Mucosa of gallbladder (tissue), 1 donor: Measurements from ENCODE around the gene PTPRG. TPM values are rescaled to one million over a fixed set of nuclear protein-coding genes. Genes with fewer than 3 reads are reported as not detected.
"Not testable (repeated sequence)": the region's sequence is repeated elsewhere in the genome, so short reads cannot be mapped to it uniquely, and the experiment has no call there.

Source experiments
- DNase-seq: peaks from one replicate; pipeline ENCODE4 v3.0.0-alpha.2; 2020; ENCODE audit warnings: low spot score
- total RNA-seq: library from RNA; stranded (reverse); gene quantifications from one replicate; pipeline ENCODE4 v1.2.1, GENCODE V29; 2021
- donor health status: DM: no; HTN: no; CAD: no.

PTPRG gene
- total RNA-seq, 1 donor from 2014 or later, result 38.1 TPM

GRCh38 chr3:62007036-62007435 is 445.7 kb downstream of the PTPRG start:
- DNase-seq, result no peak

- no peak for DNase-seq
Observed at GRCh38 chr3:62010989-62011388, 449.6 kb downstream of the PTPRG start.

GRCh38 chr3:62011666-62012065 is 450.3 kb downstream of the PTPRG start:
- DNase-seq, result no peak

GRCh38 chr3:62013951-62014350 is 452.6 kb downstream of the PTPRG start:
- DNase-seq, result no peak

DNA sequence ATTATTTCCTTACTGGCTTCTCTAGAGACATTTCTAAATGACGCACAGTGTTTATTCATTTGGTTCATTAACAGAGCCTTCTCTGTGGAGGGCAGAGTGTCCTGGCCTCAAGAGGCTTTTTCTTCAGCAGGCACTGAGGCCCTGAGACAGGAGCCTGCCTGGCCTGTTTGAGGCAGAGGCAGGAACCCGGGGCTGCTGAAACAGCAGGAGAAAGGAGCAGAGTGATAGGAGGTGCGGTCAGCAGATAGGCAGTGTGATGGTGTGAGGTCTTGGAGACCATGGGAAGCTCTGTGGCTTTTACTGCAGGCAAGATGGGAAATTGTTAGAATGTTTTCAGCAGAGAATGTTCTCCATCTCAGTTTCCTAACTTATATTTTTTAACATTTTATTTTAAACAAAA is 453.7 kb downstream of the PTPRG start:
- DNase-seq, result no peak

GRCh38 chr3:62019906-62020305 is 458.5 kb downstream of the PTPRG start:
- DNase-seq, result no peak

DNA sequence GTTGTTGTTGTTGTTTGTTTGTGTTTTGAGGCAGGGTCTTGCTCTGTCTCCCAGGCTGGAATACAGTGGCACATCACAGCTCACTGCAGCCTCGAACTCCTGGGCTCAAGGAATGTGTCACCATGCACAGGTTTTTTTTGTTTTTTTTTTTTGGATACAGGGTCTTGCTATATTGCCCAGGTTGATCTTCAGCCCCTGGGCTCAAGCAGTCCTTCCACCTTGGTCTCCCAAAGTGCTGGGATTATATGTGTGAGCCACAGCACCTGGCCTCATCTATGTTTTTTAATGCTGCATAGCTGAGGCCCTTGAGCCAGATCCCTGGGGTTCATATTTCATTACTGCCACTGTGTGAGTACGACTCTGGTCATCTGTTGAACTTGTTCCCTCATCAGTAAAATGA is 459.3 kb downstream of the PTPRG start:
- DNase-seq, result no peak

- DNase-seq, result no peak
Observed at GRCh38 chr3:62022312-62022711, 460.9 kb downstream of the PTPRG start.

DNA sequence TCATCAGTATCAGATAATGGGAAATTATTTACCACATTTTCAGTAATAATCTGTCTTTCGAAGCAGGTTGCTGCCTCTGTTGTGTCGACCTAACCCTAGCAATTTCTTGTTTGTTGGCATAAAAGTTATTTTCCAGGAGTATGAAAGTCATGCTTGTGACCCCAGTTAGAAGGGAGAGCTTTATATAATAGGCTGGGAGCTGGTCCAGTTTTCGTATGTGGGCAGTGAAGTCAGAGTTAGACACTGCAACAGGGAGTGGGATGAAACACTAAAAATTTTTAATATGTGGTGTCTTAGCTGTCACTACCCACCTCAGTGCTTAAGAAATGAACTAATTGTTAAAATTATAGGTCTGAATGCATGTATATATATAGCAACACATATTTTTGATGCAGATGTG is 463.5 kb downstream of the PTPRG start:
- DNase-seq, result no peak

- DNase-seq, result no peak
Observed at GRCh38 chr3:62025913-62026312, 464.5 kb downstream of the PTPRG start.

DNA sequence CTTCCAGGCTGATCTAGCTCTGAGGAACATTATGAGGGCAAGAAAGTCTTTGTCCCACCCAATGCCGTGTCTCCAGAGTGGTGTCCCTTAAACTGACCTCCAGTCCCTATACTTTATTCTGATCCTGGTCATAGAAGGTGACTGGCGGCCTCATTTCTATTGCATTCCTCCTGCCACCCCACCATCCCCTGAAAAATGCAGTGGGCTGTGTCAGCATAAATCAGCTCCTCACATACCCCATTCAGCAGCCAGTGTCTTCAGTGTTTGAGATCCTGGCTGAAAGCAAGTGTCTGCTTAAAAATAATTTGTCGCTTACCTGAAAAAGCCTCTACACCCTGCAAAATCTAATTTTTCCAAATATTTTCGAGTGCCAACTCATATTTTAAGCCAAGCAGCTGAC is 465.9 kb downstream of the PTPRG start:
- no peak for DNase-seq

- no peak for DNase-seq
Observed at GRCh38 chr3:62027796-62028195, 466.4 kb downstream of the PTPRG start.

DNA sequence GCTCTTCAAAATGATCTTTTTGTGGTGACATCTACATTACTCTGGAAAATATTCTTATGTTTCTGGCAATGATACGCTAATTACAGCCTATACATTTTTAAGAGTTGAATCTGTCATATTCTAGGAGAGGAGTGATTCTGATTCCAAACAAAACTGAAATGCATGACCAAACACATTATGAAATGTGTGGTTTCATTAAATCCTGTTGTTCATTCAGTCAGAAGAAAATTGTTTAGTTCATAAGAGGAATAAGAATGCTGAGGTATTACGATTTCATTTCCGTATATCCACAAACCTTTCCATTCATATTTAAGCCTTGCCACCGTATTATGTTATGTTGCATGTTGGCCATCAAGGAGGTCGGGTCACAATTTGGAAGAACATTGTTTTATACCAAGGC is 466.9 kb downstream of the PTPRG start:
- no peak for DNase-seq

GRCh38 chr3:62032738-62033137 is 471.4 kb downstream of the PTPRG start:
- DNase-seq, result no peak

DNA sequence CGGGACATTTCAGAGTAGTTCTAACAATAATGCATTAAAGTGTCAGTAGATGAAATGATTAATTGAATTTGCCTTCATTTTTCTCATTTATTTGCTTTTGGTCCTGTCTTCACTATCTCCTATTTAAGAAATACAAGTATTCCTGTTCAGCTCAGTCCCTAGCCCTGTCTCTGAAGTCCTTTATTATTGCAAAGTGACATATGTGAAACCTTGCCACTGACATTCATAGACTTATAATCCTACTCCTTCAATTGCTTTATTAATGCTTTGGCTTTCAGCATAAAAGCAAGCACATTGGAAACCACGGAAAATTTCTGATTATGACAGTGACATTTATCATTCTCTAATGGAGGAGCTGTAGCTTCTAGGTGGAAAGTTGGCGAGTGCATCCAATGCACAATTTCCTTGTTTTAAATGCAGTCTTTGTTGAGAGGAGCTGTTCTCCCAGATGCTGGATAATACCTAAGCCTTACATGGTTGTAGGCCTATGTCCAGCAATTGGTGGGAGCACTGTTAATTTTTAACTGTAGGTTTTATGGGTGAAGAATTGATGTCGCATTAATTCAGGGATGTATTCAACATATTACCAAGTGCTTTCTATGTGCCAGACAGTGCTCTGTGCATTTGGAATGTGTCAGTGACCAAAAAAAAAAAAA is 474.2 kb downstream of the PTPRG start:
- DNase-seq, result no peak

DNA sequence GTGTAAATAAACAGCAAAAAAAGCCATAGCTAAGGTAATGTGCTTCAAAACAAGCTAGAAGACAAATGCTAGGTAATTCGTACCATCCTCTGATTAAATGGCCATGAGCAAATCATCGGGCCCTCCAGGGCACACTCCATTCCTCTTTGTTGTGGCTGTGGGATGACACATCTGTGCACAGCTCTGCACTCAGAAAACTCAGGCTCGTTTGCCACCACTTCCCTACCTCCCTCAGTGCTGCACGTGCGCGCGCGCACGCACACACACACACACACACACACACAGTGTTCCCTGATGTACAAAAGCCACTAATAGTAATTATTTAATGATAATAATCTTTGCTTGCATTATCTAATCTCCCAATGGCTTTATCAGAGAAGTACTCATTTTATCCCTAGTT is 475.4 kb downstream of the PTPRG start:
- no peak for DNase-seq

GRCh38 chr3:62038798-62039197 is 477.4 kb downstream of the PTPRG start:
- not testable (repeated sequence) for DNase-seq

GRCh38 chr3:62039586-62039985 is 478.2 kb downstream of the PTPRG start:
- DNase-seq, result no peak

GRCh38 chr3:62041681-62042080 is 480.3 kb downstream of the PTPRG start:
- DNase-seq, result no peak

GRCh38 chr3:62044874-62045411 is 483.6 kb downstream of the PTPRG start:
- no peak for DNase-seq

- DNase-seq, result no peak
Observed at GRCh38 chr3:62046326-62046725, 485.0 kb downstream of the PTPRG start.

GRCh38 chr3:62048577-62048976 is 487.2 kb downstream of the PTPRG start:
- DNase-seq, result no peak

- DNase-seq, result no peak
Observed at GRCh38 chr3:62049033-62049432, 487.7 kb downstream of the PTPRG start.

DNA sequence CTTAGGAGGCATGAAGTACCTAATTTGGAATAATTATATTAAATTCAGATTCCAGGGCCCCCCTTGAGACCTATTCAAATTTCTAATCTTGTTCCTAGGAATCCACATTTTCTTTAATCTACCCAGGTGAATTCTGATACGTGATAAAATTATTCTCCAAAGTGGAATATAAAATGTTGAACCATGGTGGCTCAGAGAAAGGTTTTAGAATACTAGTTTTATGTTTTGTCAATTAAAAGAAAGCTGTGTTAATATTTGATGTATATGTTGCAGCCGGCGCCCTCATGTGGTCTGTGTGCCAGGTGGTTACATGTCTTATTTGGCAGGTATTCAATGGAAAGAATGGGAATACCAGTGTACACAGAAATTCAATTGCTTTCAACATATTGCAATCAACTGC is 490.1 kb downstream of the PTPRG start:
- peak; percentile 25 for DNase-seq
